Neural crest cell (in vitro differentiated cells): ENCODE measurements around the gene ABCA13. TPM values are rescaled to one million over a fixed set of nuclear protein-coding genes. Genes with fewer than 3 reads are reported as not detected.

Source experiments
- DNase-seq: peaks from one replicate; pipeline ENCODE4 v3.0.0; 2021; ENCODE audit warnings: low read depth, mixed read lengths, low spot score
- H3K27ac Mint-ChIP-seq: one replicate; pipeline ENCODE4 v1.8.0; 2021; ENCODE audit warnings: mild to moderate bottlenecking, mixed read lengths; ENCODE audit not compliant: unreplicated experiment
- H3K27me3 Mint-ChIP-seq: 2 replicates; pipeline ENCODE4 v1.8.0; 2021; ENCODE audit warnings: low read depth, mild to moderate bottlenecking, mixed read lengths
- H3K36me3 Mint-ChIP-seq: 2 replicates; pipeline ENCODE4 v1.8.0; 2021; ENCODE audit warnings: low read depth, mild to moderate bottlenecking, mixed read lengths
- H3K4me1 Mint-ChIP-seq: 2 replicates; pipeline ENCODE4 v1.8.0; 2021; ENCODE audit warnings: mixed read lengths
- H3K4me3 Mint-ChIP-seq: one replicate; pipeline ENCODE4 v1.8.0; 2021; ENCODE audit warnings: mild to moderate bottlenecking, mixed read lengths
- H3K9me3 Mint-ChIP-seq: 2 replicates; pipeline ENCODE4 v1.8.0; 2021; ENCODE audit warnings: mixed read lengths
- total RNA-seq: library from RNA; stranded (reverse); gene quantifications from 2 replicates; pipeline ENCODE4 v1.2.1, GENCODE V29; 2021
- TF ChIP-seq, protein P1 (sequence below): fragments of 200-600 bp; sonication (generic); conservative IDR thresholded peaks from 2 replicates; pipeline ENCODE4 v1.5.0; 2021; ENCODE audit warnings: antibody characterized with exemption, mild to moderate bottlenecking

The ABCA13 gene
- total RNA-seq, 1 donor from 2014 or later: 0.89 TPM

DNA sequence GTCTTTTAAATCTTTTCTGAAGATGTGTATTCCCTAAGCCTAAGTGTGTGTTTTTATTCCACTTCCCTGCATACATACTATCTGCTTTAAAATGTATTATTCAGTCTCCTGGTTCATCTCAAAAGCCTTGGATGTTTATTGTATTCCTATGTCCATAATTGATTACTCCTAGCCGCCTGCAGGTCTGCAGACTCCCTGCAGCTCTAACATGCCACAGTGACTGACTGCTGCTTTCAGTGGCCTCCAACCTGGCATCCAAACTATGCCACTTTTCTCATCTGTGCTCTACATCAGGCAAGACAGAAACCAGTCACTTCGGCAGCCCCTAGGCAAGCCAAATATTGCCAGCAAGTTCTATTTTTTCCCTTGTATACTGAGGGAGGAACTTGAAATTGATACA is 81.7 kb downstream of the ABCA13 start:
- H3K27ac Mint-ChIP-seq: no peak overlapping the region
- peaks cover 8% of the 10 kb centered on the region for H3K9me3 Mint-ChIP-seq
- no peak for DNase-seq
- peaks cover 6% of the 10 kb centered on the region for H3K36me3 Mint-ChIP-seq
- H3K4me3 Mint-ChIP-seq: no peak overlapping the region
- H3K4me1 Mint-ChIP-seq: peaks cover 24% of the 10 kb centered on the region
- TF ChIP-seq, protein P1, sequence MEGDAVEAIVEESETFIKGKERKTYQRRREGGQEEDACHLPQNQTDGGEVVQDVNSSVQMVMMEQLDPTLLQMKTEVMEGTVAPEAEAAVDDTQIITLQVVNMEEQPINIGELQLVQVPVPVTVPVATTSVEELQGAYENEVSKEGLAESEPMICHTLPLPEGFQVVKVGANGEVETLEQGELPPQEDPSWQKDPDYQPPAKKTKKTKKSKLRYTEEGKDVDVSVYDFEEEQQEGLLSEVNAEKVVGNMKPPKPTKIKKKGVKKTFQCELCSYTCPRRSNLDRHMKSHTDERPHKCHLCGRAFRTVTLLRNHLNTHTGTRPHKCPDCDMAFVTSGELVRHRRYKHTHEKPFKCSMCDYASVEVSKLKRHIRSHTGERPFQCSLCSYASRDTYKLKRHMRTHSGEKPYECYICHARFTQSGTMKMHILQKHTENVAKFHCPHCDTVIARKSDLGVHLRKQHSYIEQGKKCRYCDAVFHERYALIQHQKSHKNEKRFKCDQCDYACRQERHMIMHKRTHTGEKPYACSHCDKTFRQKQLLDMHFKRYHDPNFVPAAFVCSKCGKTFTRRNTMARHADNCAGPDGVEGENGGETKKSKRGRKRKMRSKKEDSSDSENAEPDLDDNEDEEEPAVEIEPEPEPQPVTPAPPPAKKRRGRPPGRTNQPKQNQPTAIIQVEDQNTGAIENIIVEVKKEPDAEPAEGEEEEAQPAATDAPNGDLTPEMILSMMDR: peak; percentile 28
- no peaks in the 10 kb centered on the region for H3K27me3 Mint-ChIP-seq

DNA sequence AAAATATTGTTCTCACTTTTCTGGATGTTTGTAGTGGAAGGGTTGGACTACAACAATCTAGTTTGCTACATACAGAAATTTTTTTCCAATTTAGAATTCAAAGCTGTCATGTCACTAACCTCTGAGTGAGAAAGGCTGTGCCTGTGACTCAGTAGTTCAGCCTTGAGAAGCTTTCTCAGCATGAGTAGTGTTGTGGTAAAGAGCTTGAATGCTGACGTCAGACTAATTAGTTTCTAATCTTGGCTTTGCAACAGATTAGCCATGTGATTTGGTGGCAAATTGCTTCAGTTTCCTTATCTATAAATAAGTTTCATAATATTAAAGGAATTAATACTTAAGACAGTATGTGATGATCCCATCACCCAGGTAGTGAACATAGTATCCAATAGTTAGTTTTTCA is 83.8 kb downstream of the ABCA13 start:
- DNase-seq: no peak
- no peaks in the 10 kb centered on the region for H3K27me3 Mint-ChIP-seq
- TF ChIP-seq, protein P1: no peak
- H3K27ac Mint-ChIP-seq: no peak overlapping the region
- H3K4me1 Mint-ChIP-seq: peaks cover 24% of the 10 kb centered on the region
- peaks cover 8% of the 10 kb centered on the region for H3K9me3 Mint-ChIP-seq
- H3K36me3 Mint-ChIP-seq: peaks cover 6% of the 10 kb centered on the region
- H3K4me3 Mint-ChIP-seq: no peak overlapping the region

- H3K4me3 Mint-ChIP-seq: no peak overlapping the region
- no peaks in the 10 kb centered on the region for H3K27me3 Mint-ChIP-seq
- TF ChIP-seq, protein P1: no peak
- peaks cover 8% of the 10 kb centered on the region for H3K9me3 Mint-ChIP-seq
- DNase-seq: no peak
- H3K27ac Mint-ChIP-seq: no peak overlapping the region
- no peaks in the 10 kb centered on the region for H3K4me1 Mint-ChIP-seq
- peaks cover 8% of the 10 kb centered on the region for H3K36me3 Mint-ChIP-seq
These were observed 88.4 kb downstream of the ABCA13 start for GRCh38 chr7:48259463-48260280.

GRCh38 chr7:48261696-48262095 is 90.4 kb downstream of the ABCA13 start:
- H3K27me3 Mint-ChIP-seq: no peaks in the 10 kb centered on the region
- TF ChIP-seq, protein P1: no peak
- no peaks in the 10 kb centered on the region for H3K4me1 Mint-ChIP-seq
- no peak overlapping the region for H3K27ac Mint-ChIP-seq
- DNase-seq: no peak
- H3K4me3 Mint-ChIP-seq: no peak overlapping the region
- H3K36me3 Mint-ChIP-seq: peaks cover 8% of the 10 kb centered on the region
- H3K9me3 Mint-ChIP-seq: peaks cover 6% of the 10 kb centered on the region

- H3K4me1 Mint-ChIP-seq: no peaks in the 10 kb centered on the region
- H3K4me3 Mint-ChIP-seq: no peak overlapping the region
- TF ChIP-seq, protein P1: no peak
- H3K36me3 Mint-ChIP-seq: peaks cover 2% of the 10 kb centered on the region
- no peak overlapping the region for H3K27ac Mint-ChIP-seq
- no peaks in the 10 kb centered on the region for H3K27me3 Mint-ChIP-seq
- no peaks in the 10 kb centered on the region for H3K9me3 Mint-ChIP-seq
- no peak for DNase-seq
These were observed 91.5 kb downstream of the ABCA13 start for GRCh38 chr7:48262606-48263310.
